Muscle of leg (tissue), 11 donors: ENCODE results near the gene UMAD1. TPM values are rescaled to one million over a fixed set of nuclear protein-coding genes. Genes with fewer than 3 reads are reported as not detected.
"Not testable (repeated sequence)": the region's sequence is repeated elsewhere in the genome, so short reads cannot be mapped to it uniquely, and the experiment has no call there.

Experiments
- DNase-seq: peaks from one replicate; pipeline ENCODE4 v3.0.0; 2013
- H3K27ac ChIP-seq: one replicate; pipeline ENCODE4 v1.5.1; 2013; ENCODE audit warnings: mild to moderate bottlenecking, low read length, control low read depth
- H3K27me3 ChIP-seq: one replicate; pipeline ENCODE4 v1.6.1; 2013; ENCODE audit warnings: low read length; ENCODE audit not compliant: control insufficient read depth, insufficient read depth
- H3K36me3 ChIP-seq: one replicate; pipeline ENCODE4 v1.6.1; 2013; ENCODE audit warnings: low read length; ENCODE audit not compliant: control insufficient read depth, insufficient read depth
- H3K4me1 ChIP-seq: one replicate; pipeline ENCODE4 v1.6.1; 2013; ENCODE audit warnings: low read length; ENCODE audit not compliant: control insufficient read depth, insufficient read depth
- H3K4me3 ChIP-seq: one replicate; pipeline ENCODE4 v1.5.1; 2013; ENCODE audit warnings: low read length, control low read depth
- H3K9me3 ChIP-seq: replicated peaks from 2 replicates; pipeline ENCODE4 v1.6.1; 2013; ENCODE audit warnings: low read depth, low read length; ENCODE audit not compliant: control insufficient read depth
- WGBS: methylation state at CpG from one replicate; pipeline ENCODE4 v1.1.5; 2013; ENCODE audit warnings: missing lambda C conversion rate; ENCODE audit not compliant: insufficient coverage; 5-methylcytosine and 5-hydroxymethylcytosine counted together
- polyA plus RNA-seq, 8 donors: library from polyadenylated mRNA; unstranded; fragments of 120-200 nt; gene quantifications; one replicate each; pipeline versions ENCODE4 v1.2.1 to v1.2.3, GENCODE V29; 2013; ENCODE audit warnings: inconsistent platforms in 1 of 8, low replicate concordance in 1 of 8; ENCODE audit not compliant: insufficient read length in 8 of 8, insufficient read depth in 1 of 8
- total RNA-seq: library from RNA; stranded (reverse); fragments of 120-200 nt; gene quantifications from one replicate; pipeline ENCODE4 v1.2.4, GENCODE V29; 2013

UMAD1 gene
- total and polyA plus RNA-seq, 9 donors, result 7.4 to 11.8 (median 9.1) TPM

- WGBS, result 86% methylated on average over 2 of the region's 2 CpGs
- no peak overlapping the region for H3K27ac ChIP-seq
- no peaks in the 10 kb centered on the region for H3K4me1 ChIP-seq
- DNase-seq, result no peak
- no peaks in the 10 kb centered on the region for H3K27me3 ChIP-seq
- H3K36me3 ChIP-seq, result no peaks in the 10 kb centered on the region
- no peaks in the 10 kb centered on the region for H3K9me3 ChIP-seq
- H3K4me3 ChIP-seq, result no peak overlapping the region
These were observed 10.2 kb downstream of the UMAD1 start for GRCh38 chr7:7650682-7651206.

- Histone ChIP-seq H3K27ac (no peak overlapping the region), H3K9me3 (no peaks in the 10 kb centered on the region), H3K27me3 (no peaks in the 10 kb centered on the region), H3K4me3 (no peak overlapping the region), H3K36me3 (no peaks in the 10 kb centered on the region), H3K4me1 (no peaks in the 10 kb centered on the region)
- WGBS, result no CpG with 5 or more reads among the region's 3 CpGs
- peak; percentile 38 for DNase-seq
These were observed 10.9 kb downstream of the UMAD1 start for GRCh38 chr7:7651479-7651878.

GRCh38 chr7:7652798-7653540 lies 12.4 kb downstream of the UMAD1 start:
- H3K9me3 ChIP-seq, result peaks cover 3% of the 10 kb centered on the region
- no peaks in the 10 kb centered on the region for H3K36me3 ChIP-seq
- H3K27ac ChIP-seq, result no peak overlapping the region
- H3K4me1 ChIP-seq, result no peaks in the 10 kb centered on the region
- no peaks in the 10 kb centered on the region for H3K27me3 ChIP-seq
- no CpG with 5 or more reads among the region's 1 CpG for WGBS
- no peak overlapping the region for H3K4me3 ChIP-seq
- peak; percentile 32 for DNase-seq

- Histone ChIP-seq H3K27ac (no peak overlapping the region), H3K36me3 (no peaks in the 10 kb centered on the region), H3K27me3 (no peaks in the 10 kb centered on the region), H3K9me3 (peaks cover 5% of the 10 kb centered on the region), H3K4me3 (no peak overlapping the region), H3K4me1 (no peaks in the 10 kb centered on the region)
- WGBS, result 51% methylated on average over 2 of the region's 3 CpGs
- DNase-seq, result no peak
These were observed 13.1 kb downstream of the UMAD1 start for GRCh38 chr7:7653593-7654187.

- H3K4me3 ChIP-seq, result no peak overlapping the region
- no peak overlapping the region for H3K27ac ChIP-seq
- no CpG with 5 or more reads among the region's 4 CpGs for WGBS
- H3K27me3 ChIP-seq, result no peaks in the 10 kb centered on the region
- peak; percentile 66 for DNase-seq
- H3K9me3 ChIP-seq, result peaks cover 5% of the 10 kb centered on the region
- no peaks in the 10 kb centered on the region for H3K4me1 ChIP-seq
- no peaks in the 10 kb centered on the region for H3K36me3 ChIP-seq
These were observed 14.6 kb downstream of the UMAD1 start for GRCh38 chr7:7654964-7655715.

- not testable (repeated sequence) for DNase-seq, H3K4me3 ChIP-seq, H3K27ac ChIP-seq, H3K9me3 ChIP-seq, H3K36me3 ChIP-seq, H3K4me1 ChIP-seq, H3K27me3 ChIP-seq
- no CpG with 5 or more reads among the region's 3 CpGs for WGBS
These were observed 15.9 kb downstream of the UMAD1 start for GRCh38 chr7:7656459-7656858.

GRCh38 chr7:7662527-7662926 lies 22.0 kb downstream of the UMAD1 start:
- no peaks in the 10 kb centered on the region for H3K27me3 ChIP-seq
- peaks cover 2% of the 10 kb centered on the region for H3K9me3 ChIP-seq
- H3K27ac ChIP-seq, result no peak overlapping the region
- WGBS, result no CpG with 5 or more reads among the region's 6 CpGs
- DNase-seq, result no peak
- H3K36me3 ChIP-seq, result no peaks in the 10 kb centered on the region
- no peaks in the 10 kb centered on the region for H3K4me1 ChIP-seq
- H3K4me3 ChIP-seq, result no peak overlapping the region

GRCh38 chr7:7664291-7664690 lies 23.7 kb downstream of the UMAD1 start:
- Histone ChIP-seq H3K4me3 (no peak overlapping the region), H3K27me3 (no peaks in the 10 kb centered on the region), H3K36me3 (no peaks in the 10 kb centered on the region), H3K9me3 (no peaks in the 10 kb centered on the region), H3K4me1 (no peaks in the 10 kb centered on the region), H3K27ac (no peak overlapping the region)
- no peak for DNase-seq
- WGBS, result 50% methylated on average over 2 of the region's 3 CpGs

- Histone ChIP-seq H3K9me3 (no peaks in the 10 kb centered on the region), H3K27me3 (no peaks in the 10 kb centered on the region), H3K36me3 (no peaks in the 10 kb centered on the region), H3K27ac (no peak overlapping the region), H3K4me1 (no peaks in the 10 kb centered on the region), H3K4me3 (no peak overlapping the region)
- DNase-seq, result no peak
- WGBS, result no CpG with 5 or more reads among the region's 1 CpG
These were observed 24.5 kb downstream of the UMAD1 start for GRCh38 chr7:7665031-7665430.

GRCh38 chr7:7667187-7667586 lies 26.6 kb downstream of the UMAD1 start:
- Histone ChIP-seq H3K27ac (no peak overlapping the region), H3K36me3 (no peaks in the 10 kb centered on the region), H3K4me1 (no peaks in the 10 kb centered on the region), H3K9me3 (no peaks in the 10 kb centered on the region), H3K4me3 (no peak overlapping the region), H3K27me3 (no peaks in the 10 kb centered on the region)
- no peak for DNase-seq
- 100% methylated on average over 1 of the region's 2 CpGs for WGBS
